Neural crest cell (in vitro differentiated cells): ENCODE measurements around the gene DCAF11. TPM values are rescaled to one million over a fixed set of nuclear protein-coding genes. Genes with fewer than 3 reads are reported as not detected.

ENCODE experiments used
- DNase-seq: peaks from one replicate; pipeline ENCODE4 v3.0.0; 2021; ENCODE audit warnings: low read depth, mixed read lengths, low spot score
- H3K27ac Mint-ChIP-seq: one replicate; pipeline ENCODE4 v1.8.0; 2021; ENCODE audit warnings: mild to moderate bottlenecking, mixed read lengths; ENCODE audit not compliant: unreplicated experiment
- H3K27me3 Mint-ChIP-seq: 2 replicates; pipeline ENCODE4 v1.8.0; 2021; ENCODE audit warnings: low read depth, mild to moderate bottlenecking, mixed read lengths
- H3K36me3 Mint-ChIP-seq: 2 replicates; pipeline ENCODE4 v1.8.0; 2021; ENCODE audit warnings: low read depth, mild to moderate bottlenecking, mixed read lengths
- H3K4me1 Mint-ChIP-seq: 2 replicates; pipeline ENCODE4 v1.8.0; 2021; ENCODE audit warnings: mixed read lengths
- H3K4me3 Mint-ChIP-seq: one replicate; pipeline ENCODE4 v1.8.0; 2021; ENCODE audit warnings: mild to moderate bottlenecking, mixed read lengths
- H3K9me3 Mint-ChIP-seq: 2 replicates; pipeline ENCODE4 v1.8.0; 2021; ENCODE audit warnings: mixed read lengths
- CTCF ChIP-seq: fragments of 200-600 bp; sonication (generic); conservative IDR thresholded peaks from 2 replicates; pipeline ENCODE4 v1.5.0; 2021; ENCODE audit warnings: antibody characterized with exemption, mild to moderate bottlenecking
- long read RNA-seq: library from polyadenylated mRNA; unstranded; transcript quantifications from one replicate; pipeline ENCODE4 v2.0.0, GENCODE V29; 2020
- total RNA-seq: library from RNA; stranded (reverse); gene quantifications from 2 replicates; pipeline ENCODE4 v1.2.1, GENCODE V29; 2021

Gene DCAF11
- 52.5 and 53.9 TPM in 2 replicates for total RNA-seq
- long read RNA-seq, full-length matches to known transcripts, result 37 of 56 reads
- long read RNA-seq, partial matches to known transcripts, result 8 of 56 reads
- long read RNA-seq, other reads (novel, unspliced or antisense), result 11 of 56 reads

DNA sequence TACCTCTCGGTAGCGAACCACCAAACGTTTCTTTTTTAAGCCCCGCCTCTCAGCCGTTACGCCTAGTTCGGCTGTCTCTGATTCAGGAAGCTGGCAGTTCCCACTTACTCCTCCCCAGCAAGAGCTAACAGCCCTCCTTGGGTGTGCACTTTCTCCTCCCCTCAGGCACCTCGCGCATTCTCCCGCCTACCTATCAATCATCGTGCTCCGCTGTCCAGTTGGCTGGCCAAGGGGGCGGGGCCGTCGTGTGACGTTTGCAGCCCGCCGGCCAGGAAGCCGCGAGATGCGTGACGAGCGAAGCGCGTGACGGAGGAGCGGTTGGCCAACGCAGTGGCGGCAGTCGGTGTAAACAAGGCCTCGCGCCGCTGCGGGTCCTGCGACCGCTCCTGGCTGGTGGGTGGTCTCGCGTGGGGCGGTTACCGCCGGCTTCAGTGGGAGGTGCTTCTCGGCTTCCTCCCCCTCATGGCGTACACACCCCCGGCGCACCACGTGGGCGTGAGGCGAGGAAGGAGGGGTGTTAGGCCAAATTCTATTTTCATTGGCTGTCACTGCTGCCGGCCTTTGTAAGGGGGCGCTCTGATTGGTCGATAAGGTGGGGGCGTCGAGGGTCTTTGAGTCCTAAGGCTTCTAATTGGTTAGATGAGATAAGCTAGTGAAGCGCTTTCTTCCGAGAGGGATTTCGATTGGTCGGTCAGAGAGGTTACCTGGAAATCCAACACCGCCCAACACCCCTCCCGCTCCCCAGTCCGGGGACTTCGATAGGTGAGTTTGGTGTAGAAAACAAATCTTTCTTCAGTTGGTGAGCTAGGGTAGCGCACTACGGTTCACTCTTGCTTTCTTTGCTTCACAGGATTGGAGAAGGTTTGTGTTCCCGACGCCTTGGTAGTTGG is at the start of gene DCAF11, which contains the start of gene NRL:
Gene DCAF11 (plus strand): TSS at position 246 of the 890 bp plus-strand sequence. CDS start 818 bp downstream, outside the sequence.
Gene NRL (minus strand): TSS at position 418 of the 890 bp plus-strand sequence. CDS start 32,101 bp downstream, outside the sequence.
- Mint-ChIP-seq H3K36me3 (peaks cover 2% of the 10 kb centered on the region), H3K4me3 (peak within 1 kb of the TSS; percentile 99), H3K4me1 (peaks cover 26% of the 10 kb centered on the region), H3K27me3 (no peaks in the 10 kb centered on the region), H3K27ac (peak within 1 kb of the TSS; percentile 99), H3K9me3 (no peaks in the 10 kb centered on the region)
- peak; percentile 97 for DNase-seq
- TF ChIP-seq CTCF, result no peak

DNA sequence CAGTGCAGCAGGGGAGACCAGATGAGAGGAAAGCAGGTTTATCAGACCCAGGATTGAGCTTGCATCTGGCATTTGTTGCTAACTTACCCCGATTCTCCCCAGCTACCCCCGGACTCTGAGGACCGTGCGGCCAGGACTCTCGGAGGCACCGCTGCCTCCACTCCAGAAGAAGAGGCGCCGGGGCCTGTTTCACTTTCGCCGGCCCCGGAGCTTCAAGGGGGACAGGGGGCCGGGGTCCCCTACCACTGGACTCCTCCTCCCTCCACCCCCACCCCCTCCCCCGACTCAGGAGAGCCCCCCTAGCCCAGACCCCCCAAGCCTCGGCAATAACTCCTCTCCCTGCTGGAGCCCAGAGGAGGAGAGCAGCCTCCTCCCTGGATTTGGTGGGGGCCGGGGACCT is 49.7 kb upstream of the DCAF11 start:
- H3K4me1 Mint-ChIP-seq, result no peaks in the 10 kb centered on the region
- DNase-seq, result no peak
- TF ChIP-seq CTCF, result no peak
- H3K27ac Mint-ChIP-seq, result no peak overlapping the region
- no peaks in the 10 kb centered on the region for H3K36me3 Mint-ChIP-seq
- H3K27me3 Mint-ChIP-seq, result no peaks in the 10 kb centered on the region
- H3K9me3 Mint-ChIP-seq, result no peaks in the 10 kb centered on the region
- H3K4me3 Mint-ChIP-seq, result no peak overlapping the region

- Mint-ChIP-seq H3K4me3 (no peak overlapping the region), H3K36me3 (no peaks in the 10 kb centered on the region), H3K4me1 (no peaks in the 10 kb centered on the region), H3K9me3 (no peaks in the 10 kb centered on the region), H3K27ac (no peak overlapping the region), H3K27me3 (peaks cover 3% of the 10 kb centered on the region)
- TF ChIP-seq CTCF, result no peak
- no peak for DNase-seq
These were observed 49.2 kb upstream of the DCAF11 start for GRCh38 chr14:24065408-24065807.

GRCh38 chr14:24066496-24067132 is 48.0 kb upstream of the DCAF11 start:
- TF ChIP-seq CTCF, result no peak
- Mint-ChIP-seq H3K9me3 (no peaks in the 10 kb centered on the region), H3K4me3 (no peak overlapping the region), H3K27me3 (peaks cover 7% of the 10 kb centered on the region), H3K27ac (no peak overlapping the region), H3K4me1 (no peaks in the 10 kb centered on the region), H3K36me3 (no peaks in the 10 kb centered on the region)
- no peak for DNase-seq

GRCh38 chr14:24067133-24068082 is 47.2 kb upstream of the DCAF11 start:
- Mint-ChIP-seq H3K36me3 (no peaks in the 10 kb centered on the region), H3K9me3 (no peaks in the 10 kb centered on the region), H3K27ac (no peak overlapping the region), H3K4me3 (no peak overlapping the region), H3K4me1 (no peaks in the 10 kb centered on the region), H3K27me3 (peaks cover 7% of the 10 kb centered on the region)
- TF ChIP-seq CTCF, result no peak
- no peak for DNase-seq
